ENCODE measurements around the gene SHE. TPM values are rescaled to one million over a fixed set of nuclear protein-coding genes. Genes with fewer than 3 reads are reported as not detected.
"Not testable (repeated sequence)": the region's sequence is repeated elsewhere in the genome, so short reads cannot be mapped to it uniquely, and the experiment has no call there.

SHE gene
- total RNA-seq, 1 experiment from 2014 or later: not detected

DNA sequence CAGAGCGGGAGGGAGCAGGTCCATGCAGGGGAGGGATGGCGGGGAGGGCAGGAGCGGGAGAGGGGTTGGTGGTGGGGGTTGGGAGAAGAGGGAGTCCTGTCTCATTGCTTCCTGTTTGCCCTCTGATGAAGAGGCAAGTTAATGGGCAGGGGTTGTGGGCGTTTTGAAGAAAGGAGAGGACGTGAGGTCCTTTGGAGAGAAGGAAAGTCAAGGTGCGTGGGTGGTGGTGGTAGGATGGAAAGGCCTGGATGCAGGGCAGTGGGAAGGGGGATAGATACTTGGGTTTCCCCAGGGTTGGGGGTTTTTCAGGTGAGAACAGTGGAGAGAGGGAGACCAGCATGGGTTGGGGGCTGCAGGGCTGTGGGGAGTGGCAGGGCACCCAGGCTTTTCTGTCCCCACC lies 39.0 kb upstream of the SHE start:
- no peak for TF ChIP-seq CTCF (IDR thresholded peaks at IDR 0.05; ENCODE audit: unreplicated experiment)
- CTCF ChIA-PET: interaction anchor here (0.5 to 0.6 kb wide), 2 partner anchors 8 to 391 kb away, joined by 3 to 4 read pairs; no protein-coding TSS in a partner anchor
- BruUV-seq (replicated peaks): no TSS peak
- no peak overlapping the region for H3K27ac Mint-ChIP-seq (ENCODE audit: unreplicated experiment)
- H3K27me3 Mint-ChIP-seq (ENCODE audit: unreplicated experiment): peaks cover 96% of the 10 kb centered on the region
- H3K9me3 Mint-ChIP-seq (ENCODE audit: low read depth, unreplicated experiment): no peaks in the 10 kb centered on the region
- intact Hi-C loops (cut with micrococcal nuclease; ENCODE audit: unreplicated experiment): loop anchor here (10.0 kb wide), 1 partner anchor 346 kb away; the partner anchor contains the start of gene TPM3
- no peak for DNase-seq
- no peak overlapping the region for H3K4me3 Mint-ChIP-seq (ENCODE audit: low read depth, unreplicated experiment)
- H3K36me3 Mint-ChIP-seq (ENCODE audit: insufficient read depth, unreplicated experiment): no peaks in the 10 kb centered on the region
- H3K4me1 Mint-ChIP-seq (ENCODE audit: low read depth, unreplicated experiment): peaks cover 8% of the 10 kb centered on the region

GRCh38 chr1:154539486-154540483 lies 37.6 kb upstream of the SHE start:
- no peak overlapping the region for H3K27ac Mint-ChIP-seq (ENCODE audit: unreplicated experiment)
- intact Hi-C loops (cut with micrococcal nuclease; ENCODE audit: unreplicated experiment): loop anchor here (10.0 kb wide), 1 partner anchor 345 kb away; the partner anchor contains the start of gene TPM3
- no TSS peak for BruUV-seq (replicated peaks)
- TF ChIP-seq CTCF (IDR thresholded peaks at IDR 0.05; ENCODE audit: unreplicated experiment): no peak
- no peaks in the 10 kb centered on the region for H3K36me3 Mint-ChIP-seq (ENCODE audit: insufficient read depth, unreplicated experiment)
- peaks cover 8% of the 10 kb centered on the region for H3K4me1 Mint-ChIP-seq (ENCODE audit: low read depth, unreplicated experiment)
- CTCF ChIA-PET: no interaction called here
- H3K27me3 Mint-ChIP-seq (ENCODE audit: unreplicated experiment): peaks cover 100% of the 10 kb centered on the region
- no peak overlapping the region for H3K4me3 Mint-ChIP-seq (ENCODE audit: low read depth, unreplicated experiment)
- H3K9me3 Mint-ChIP-seq (ENCODE audit: low read depth, unreplicated experiment): no peaks in the 10 kb centered on the region
- no peak for DNase-seq

DNA sequence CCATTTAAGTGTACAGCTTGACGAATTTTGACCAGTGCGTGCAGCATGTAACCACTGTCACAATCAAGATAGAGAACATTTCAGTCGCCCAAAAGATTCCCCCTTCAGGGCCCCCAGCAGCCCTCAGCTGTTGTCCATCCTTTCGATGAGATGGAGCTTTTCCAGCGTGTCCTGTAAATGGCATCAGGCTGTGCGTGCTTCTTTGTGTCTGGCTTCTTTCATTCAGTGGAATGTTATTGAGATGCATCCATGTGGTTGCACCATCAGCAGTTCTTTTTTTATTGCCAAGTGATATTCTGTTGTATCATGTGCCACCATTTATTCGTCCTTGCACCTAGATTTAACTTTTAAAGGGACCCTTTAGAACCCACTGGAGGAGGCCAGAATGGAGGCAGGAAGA lies 34.4 kb upstream of the SHE start:
- CTCF ChIA-PET: no interaction called here
- BruUV-seq (replicated peaks): no TSS peak
- no peak for TF ChIP-seq CTCF (IDR thresholded peaks at IDR 0.05; ENCODE audit: unreplicated experiment)
- H3K27me3 Mint-ChIP-seq (ENCODE audit: unreplicated experiment): peaks cover 88% of the 10 kb centered on the region
- no peak overlapping the region for H3K4me3 Mint-ChIP-seq (ENCODE audit: low read depth, unreplicated experiment)
- DNase-seq: no peak
- H3K9me3 Mint-ChIP-seq (ENCODE audit: low read depth, unreplicated experiment): no peaks in the 10 kb centered on the region
- H3K4me1 Mint-ChIP-seq (ENCODE audit: low read depth, unreplicated experiment): peaks cover 8% of the 10 kb centered on the region
- H3K36me3 Mint-ChIP-seq (ENCODE audit: insufficient read depth, unreplicated experiment): no peaks in the 10 kb centered on the region
- H3K27ac Mint-ChIP-seq (ENCODE audit: unreplicated experiment): no peak overlapping the region
- intact Hi-C loops (cut with micrococcal nuclease; ENCODE audit: unreplicated experiment): no loop called here

DNA sequence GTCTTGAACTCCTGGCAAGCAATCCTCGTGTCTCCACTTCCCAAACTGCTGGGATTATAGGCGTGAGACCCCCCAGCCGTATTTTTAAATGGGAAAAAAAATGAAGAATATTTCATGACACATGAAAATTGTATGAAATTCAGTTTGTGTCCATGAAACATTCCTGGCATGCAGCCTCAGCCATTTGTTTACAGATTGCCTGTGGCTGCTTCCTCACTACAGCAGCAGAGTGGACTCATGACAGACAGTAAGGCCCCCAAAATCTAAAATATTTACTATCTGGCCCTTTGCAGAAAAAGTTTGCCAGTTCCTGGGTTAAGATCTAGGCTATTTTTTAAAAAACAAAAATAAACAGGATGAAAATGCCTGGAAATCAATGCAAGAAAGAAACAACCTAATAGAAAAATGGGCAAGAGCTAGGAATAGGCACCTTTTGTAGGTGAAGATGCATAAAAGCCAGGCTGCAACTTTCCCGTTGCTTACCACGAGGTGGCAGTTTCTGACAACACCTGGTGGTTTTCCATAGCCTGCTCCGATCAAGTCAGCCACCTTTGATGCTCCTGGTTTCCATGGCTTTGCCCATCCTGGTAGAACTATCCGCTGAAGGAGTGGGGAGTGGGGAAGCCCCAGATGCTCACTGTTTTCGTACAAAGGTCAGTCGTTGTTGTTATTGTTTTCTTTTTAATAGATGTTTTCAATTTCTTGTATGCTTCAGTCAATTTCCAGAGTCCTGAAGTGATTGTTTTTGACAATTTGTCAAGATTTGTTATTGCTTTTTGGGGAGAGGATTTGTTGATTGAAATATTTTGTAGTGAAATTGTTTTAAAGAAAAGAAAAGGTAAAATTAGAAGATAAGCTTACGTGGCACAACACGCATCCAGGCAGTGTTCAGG lies 32.0 kb upstream of the SHE start:
- TF ChIP-seq CTCF (IDR thresholded peaks at IDR 0.05; ENCODE audit: unreplicated experiment): peak; percentile 71
- Mint-ChIP-seq H3K27me3 (ENCODE audit: unreplicated experiment) (peaks cover 64% of the 10 kb centered on the region), H3K9me3 (ENCODE audit: low read depth, unreplicated experiment) (no peaks in the 10 kb centered on the region), H3K4me1 (ENCODE audit: low read depth, unreplicated experiment) (no peaks in the 10 kb centered on the region), H3K4me3 (ENCODE audit: low read depth, unreplicated experiment) (no peak overlapping the region), H3K36me3 (ENCODE audit: insufficient read depth, unreplicated experiment) (no peaks in the 10 kb centered on the region), H3K27ac (ENCODE audit: unreplicated experiment) (no peak overlapping the region)
- DNase-seq: peak; percentile 66
- no TSS peak for BruUV-seq (replicated peaks)
- intact Hi-C loops (cut with micrococcal nuclease; ENCODE audit: unreplicated experiment): no loop called here
- CTCF ChIA-PET: interaction anchor here (0.6 to 3.0 kb wide), 3 partner anchors 12 to 206 kb away, joined by 3 to 18 read pairs (median 3); no protein-coding TSS in a partner anchor

DNA sequence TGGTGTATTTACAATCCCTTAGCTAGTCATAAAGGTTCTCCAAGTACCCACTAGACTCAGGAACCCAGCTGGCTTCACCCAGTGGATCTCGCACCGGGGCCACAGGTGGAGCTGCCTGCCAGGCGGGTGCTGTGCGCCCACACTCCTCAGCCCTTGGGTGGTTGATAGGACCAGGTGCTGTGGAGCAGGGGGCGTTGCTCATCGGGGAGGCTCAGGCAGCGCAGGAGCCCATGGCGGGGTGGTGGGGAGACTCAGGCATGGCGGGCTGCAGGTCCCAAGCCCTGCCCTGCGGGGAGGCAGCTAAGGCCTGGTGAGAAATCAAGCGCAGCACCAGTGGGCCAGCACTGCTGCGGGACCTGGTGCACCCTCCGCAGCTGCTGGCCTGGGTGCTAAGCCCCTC lies 29.7 kb upstream of the SHE start:
- H3K27ac Mint-ChIP-seq (ENCODE audit: unreplicated experiment); intact Hi-C loops (cut with micrococcal nuclease; ENCODE audit: unreplicated experiment); H3K9me3 Mint-ChIP-seq (ENCODE audit: low read depth, unreplicated experiment); DNase-seq; H3K36me3 Mint-ChIP-seq (ENCODE audit: insufficient read depth, unreplicated experiment); H3K4me1 Mint-ChIP-seq (ENCODE audit: low read depth, unreplicated experiment); BruUV-seq (replicated peaks); H3K4me3 Mint-ChIP-seq (ENCODE audit: low read depth, unreplicated experiment): not testable (repeated sequence)
- CTCF ChIA-PET: interaction anchor here (0.6 kb wide), 1 partner anchor 33 kb away, joined by 5 read pairs; no protein-coding TSS in a partner anchor
- H3K27me3 Mint-ChIP-seq (ENCODE audit: unreplicated experiment): peaks cover 42% of the 10 kb centered on the region

All from Calu3 (cell line).